ENCODE measurements around the gene GLDC.

Gene GLDC

DNA sequence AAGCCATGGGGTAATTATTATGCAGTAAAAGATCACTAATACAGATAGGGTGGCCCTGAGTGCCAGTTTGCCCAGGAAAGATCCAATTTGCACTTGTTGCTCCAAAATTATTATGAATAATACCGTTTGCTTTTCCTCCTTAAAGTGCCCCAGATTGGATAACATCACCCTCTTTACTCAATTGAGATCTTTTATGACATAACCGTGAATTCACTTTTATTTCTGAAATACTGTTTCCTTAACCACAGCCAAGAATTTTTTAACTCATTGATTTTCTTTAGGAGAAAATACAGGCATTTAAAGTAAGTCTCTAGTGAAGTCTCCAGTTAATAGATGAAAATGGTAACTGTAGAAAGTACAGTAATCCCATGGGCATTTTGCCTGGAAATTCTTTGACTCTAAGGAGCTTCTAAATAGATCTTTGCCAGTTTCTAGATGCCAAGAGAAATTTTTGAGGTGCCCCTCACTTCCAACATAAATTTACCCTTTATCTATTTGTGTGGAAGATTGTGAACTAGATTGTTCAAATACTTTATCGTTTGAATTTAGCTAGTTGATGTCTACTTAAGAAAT, 133.4 kb downstream of the GLDC start:
- DNase-seq (ENCODE audit: low read depth in 4 of 4, low spot score in 1 of 4): no peak

DNA sequence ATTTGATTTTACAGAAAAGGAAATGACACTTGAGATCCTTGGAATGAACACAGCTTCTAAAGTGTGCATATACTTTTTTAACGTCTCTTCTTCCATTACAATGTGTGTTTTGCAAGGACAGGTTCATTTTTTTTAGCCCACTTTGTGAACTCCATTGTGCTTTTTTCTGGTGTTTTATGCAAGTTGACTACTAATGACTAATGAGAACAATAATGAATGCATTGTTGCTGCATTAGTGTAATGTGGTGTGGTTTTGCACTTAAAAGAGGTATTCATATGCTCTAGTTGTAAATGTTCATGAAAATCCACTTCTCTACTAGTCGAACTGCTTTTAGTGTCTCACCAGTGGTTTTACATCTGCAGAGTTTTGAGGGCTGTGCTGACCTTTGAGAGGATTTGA, 139.0 kb downstream of the GLDC start:
- DNase-seq (ENCODE audit: low read depth in 4 of 4, low spot score in 1 of 4): no peak

DNA sequence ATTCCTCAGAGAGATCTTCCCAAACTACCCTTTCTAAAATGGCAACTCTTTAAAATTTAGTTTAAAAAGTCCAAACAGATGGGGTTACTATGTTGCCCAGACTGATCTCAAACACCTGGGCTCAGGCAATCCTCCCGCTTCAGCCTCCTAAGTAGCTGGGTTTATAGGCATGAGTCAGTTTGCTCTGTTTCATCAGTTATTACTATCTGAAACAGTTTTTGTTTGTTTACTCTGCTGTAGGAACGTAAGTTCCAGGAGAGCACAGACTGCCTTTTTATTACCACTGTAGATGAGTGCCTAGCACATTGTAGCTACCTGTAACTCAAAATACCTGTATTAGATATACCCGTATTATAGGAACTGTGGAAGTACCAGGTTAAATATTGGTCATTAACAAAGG, 143.1 kb downstream of the GLDC start:
- no peak for DNase-seq (ENCODE audit: low read depth in 4 of 4, low spot score in 1 of 4)

DNA sequence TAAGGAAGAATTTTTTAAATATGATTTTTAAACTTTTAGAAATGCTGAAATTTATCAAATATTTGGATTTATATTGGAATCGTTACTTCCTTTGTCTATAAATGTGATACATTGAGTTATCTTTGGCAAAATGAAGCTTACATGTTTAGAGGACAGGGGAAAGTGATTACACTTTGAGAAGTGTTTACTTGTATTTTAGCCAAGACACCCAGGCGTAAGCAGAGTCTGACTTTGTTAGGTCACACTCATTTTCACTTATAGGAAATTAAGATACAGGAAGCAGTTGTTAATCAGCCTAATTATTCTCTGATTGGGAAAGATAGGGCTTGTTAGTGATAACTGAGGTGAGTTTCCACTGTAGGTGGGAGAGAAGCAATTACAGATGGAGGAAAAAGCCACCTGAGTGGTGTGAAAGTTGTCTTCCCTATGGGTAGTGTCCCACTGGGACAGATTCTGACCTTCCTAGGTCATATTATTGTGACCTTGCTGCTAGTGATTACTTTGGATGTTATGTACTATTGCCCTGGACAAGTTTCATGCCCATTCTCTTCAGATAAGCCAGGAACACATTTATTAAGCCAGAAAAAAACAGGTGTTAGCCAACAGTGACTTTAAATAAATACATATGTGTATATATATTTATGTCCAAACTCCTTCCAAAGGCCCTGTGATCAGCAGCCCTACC, 143.9 kb downstream of the GLDC start:
- DNase-seq (ENCODE audit: low read depth in 4 of 4, low spot score in 1 of 4): no peak

DNA sequence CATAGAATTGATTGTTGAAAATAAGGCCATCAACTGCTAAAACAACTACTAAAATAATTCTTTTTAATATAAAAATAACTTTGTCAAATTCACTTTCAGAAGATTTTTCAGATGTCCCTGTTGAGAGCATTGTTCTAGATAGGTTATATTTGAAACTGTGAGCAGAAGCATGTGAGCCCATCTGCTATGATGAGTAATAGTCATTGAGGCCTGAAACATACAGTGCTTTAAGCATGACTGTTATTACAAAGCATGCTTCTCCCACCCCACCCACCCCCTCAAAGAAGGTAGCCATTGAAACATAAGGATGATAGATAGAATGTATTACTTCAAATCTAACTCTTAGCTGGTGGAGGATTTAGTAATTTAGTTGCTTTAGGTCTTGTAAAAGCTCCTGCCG, 146.5 kb downstream of the GLDC start:
- no peak for DNase-seq (ENCODE audit: low read depth in 4 of 4, low spot score in 1 of 4)

DNA sequence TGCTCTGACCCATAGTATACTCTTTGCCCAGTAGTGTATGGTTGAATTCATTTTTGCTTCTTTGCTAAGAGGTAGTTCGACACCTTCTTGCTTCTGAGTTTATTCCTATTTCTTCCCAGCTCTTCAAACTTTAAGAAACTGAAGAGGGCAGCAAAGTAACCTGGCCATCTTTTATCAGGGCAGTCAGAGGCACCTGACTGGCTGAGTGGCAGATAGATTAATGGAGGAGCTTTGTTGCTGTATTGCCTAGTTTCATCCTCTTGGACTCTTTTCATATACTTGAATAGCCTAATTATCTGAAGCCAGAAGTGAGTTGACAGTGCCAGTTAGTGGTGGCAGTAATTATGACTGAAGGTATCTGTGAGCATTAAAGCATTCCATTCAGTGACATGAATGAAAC, 150.1 kb downstream of the GLDC start:
- DNase-seq (ENCODE audit: low read depth in 4 of 4, low spot score in 1 of 4): no peak

DNA sequence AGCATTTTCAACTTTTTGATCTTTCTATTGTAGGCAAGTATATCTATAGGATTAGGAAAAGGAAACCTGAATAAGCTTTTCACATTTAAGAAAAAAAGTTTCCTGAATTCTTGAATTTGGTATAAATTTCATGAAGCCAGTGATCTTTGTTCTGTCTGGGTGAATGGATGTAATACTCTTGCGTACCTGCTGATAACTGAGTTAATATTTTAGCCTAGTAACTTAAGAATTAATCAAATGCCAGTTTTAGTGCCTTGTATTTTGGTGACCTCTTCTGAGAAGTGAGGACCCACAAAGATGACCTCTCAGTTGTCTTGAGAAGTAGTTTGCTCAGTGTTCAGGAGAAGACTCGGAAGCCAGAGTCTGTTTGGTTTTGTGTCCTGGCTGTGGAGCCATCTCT, 154.7 kb downstream of the GLDC start:
- DNase-seq (ENCODE audit: low read depth in 4 of 4, low spot score in 1 of 4): no peak

DNA sequence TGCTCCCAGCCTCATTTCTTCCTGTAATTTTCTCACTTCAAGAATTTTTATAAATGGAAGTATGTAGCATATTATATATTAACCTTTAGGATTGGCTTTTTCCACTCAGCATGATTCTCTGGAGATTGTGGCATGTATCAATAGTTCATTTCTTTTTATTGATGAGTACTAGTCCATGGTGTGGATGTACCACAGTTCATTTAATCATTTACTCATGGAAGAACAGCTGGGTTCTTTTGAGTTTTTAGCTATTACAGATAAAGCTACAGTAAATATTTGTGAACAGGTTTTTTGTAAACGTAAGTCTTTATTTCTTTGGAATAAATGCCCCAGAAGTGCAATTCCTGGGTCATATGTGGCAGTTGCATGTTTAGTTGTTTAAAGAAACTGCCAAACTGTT, 156.4 kb downstream of the GLDC start:
- DNase-seq (ENCODE audit: low read depth in 4 of 4, low spot score in 1 of 4): no peak

DNA sequence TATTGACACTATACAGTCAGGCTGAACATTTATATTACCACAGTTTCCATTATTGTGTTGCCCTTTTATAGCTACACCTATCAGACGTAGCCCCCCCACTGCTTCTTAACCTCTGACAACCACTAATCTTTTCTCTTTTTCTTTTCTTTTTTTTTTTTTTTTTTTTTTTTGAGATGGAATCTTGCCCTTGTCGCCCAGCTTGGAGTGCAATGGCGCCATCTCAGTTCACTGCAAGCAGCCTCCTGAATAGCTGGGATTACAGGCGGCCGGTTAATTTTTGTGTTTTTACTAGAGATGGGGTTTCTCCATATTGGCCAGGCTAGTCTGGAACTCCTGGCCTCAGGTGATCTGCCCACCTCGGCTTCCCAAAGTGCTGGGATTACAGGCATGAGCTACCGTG, 157.1 kb downstream of the GLDC start:
- no peak for DNase-seq (ENCODE audit: low read depth in 4 of 4, low spot score in 1 of 4)

DNA sequence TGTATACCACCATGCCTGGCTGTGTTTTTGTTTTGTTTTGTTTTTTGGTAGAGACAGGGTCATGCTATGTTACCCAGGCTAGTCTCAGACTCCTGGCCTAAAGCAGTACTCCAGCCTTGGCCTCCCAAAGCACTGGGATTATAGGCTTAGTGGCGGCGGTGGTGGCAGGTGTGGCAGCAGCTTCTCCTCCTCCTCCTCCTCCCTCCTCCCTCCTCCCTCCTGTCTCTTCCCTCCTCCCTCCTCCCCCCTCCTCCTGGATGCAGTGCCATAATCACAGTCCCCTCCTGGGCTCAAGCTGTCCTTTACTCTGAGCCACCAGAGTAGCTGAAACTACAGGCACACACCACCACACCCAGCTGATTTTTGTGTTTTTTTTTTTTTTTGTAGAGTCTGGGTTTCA, 161.3 kb downstream of the GLDC start:
- no peak for DNase-seq (ENCODE audit: low read depth in 4 of 4, low spot score in 1 of 4)

Measured in stimulated activated CD4-positive, alpha-beta T cell treated with anti-CD3 and anti-CD28 coated beads, Interleukin-1b, Interleukin-23, amount 100 ng/mL, for 24 hours (primary cell).